ENCODE data around the gene NR2F1-AS1.

NR2F1-AS1 gene

DNA sequence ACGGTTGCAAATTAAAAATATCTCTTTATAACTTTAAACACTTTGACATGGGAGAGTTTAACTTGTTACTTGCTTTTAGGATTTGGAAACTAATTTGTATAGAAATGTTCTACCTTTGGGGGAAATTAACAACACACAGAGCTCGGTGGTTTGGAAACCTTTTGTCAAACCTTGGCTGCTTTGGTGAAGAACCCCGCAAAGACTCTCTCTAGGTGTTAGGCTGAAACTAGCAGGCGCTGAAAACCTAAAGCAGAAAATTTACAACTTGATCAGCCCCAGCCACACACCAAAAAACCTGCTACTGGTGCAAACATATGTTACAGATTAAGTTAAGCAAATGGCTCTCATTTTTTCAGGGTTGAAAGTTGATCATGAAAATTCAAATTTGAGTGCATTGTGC, 27.8 kb upstream of the NR2F1-AS1 start:
- DNase-seq (ENCODE audit: extremely low read depth, low read depth) = no peak
- TF ChIP-seq, protein P1, sequence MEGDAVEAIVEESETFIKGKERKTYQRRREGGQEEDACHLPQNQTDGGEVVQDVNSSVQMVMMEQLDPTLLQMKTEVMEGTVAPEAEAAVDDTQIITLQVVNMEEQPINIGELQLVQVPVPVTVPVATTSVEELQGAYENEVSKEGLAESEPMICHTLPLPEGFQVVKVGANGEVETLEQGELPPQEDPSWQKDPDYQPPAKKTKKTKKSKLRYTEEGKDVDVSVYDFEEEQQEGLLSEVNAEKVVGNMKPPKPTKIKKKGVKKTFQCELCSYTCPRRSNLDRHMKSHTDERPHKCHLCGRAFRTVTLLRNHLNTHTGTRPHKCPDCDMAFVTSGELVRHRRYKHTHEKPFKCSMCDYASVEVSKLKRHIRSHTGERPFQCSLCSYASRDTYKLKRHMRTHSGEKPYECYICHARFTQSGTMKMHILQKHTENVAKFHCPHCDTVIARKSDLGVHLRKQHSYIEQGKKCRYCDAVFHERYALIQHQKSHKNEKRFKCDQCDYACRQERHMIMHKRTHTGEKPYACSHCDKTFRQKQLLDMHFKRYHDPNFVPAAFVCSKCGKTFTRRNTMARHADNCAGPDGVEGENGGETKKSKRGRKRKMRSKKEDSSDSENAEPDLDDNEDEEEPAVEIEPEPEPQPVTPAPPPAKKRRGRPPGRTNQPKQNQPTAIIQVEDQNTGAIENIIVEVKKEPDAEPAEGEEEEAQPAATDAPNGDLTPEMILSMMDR (IDR thresholded peaks at IDR 0.05; ENCODE audit: low read depth, low read length) = no peak

DNA sequence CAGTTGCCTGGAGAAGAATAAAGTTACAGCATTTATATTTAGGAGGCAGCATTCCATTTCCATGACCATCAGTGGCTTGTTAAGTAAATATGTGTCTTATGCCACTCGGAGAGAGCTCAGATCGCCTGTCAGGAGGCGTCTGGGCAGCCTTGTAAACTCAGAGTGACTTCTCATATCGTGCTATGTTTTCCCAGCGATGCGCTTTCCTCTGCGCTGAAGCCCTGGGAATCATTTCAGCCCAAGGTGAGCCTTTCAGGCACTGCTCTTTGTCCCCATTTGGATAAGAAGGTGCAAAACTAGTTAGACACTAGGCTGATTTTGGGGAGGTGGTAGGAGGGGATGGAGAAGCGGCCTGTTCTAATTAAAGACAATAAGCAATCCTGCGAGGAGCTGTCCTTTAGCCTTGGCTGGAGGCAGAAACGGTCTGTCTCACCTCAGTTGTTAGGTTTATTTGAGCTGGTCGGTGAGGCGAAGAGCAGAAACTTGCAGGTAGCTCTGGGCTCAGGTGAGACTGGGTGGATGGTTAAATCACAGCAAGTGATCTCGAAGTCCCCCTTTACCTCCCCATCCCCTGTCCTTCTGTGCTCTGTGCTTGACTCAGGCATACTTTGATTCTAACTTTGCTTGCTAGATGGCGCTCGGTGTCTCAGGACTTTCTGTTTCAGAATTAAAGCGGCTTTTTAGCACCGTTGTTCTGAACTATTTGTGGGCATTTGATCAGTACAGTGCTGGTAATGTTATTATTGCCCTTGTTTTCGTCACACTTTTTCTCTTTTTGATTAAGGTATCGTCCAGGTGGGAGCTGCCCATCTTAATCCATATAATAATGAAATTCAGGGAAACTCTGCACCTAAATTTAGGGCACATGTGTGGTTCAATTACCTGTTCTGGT, 26.6 kb upstream of the NR2F1-AS1 start:
- TF ChIP-seq, protein P1 (IDR thresholded peaks at IDR 0.05; ENCODE audit: low read depth, low read length) = peak; percentile 63
- no peak for DNase-seq (ENCODE audit: extremely low read depth, low read depth)

DNA sequence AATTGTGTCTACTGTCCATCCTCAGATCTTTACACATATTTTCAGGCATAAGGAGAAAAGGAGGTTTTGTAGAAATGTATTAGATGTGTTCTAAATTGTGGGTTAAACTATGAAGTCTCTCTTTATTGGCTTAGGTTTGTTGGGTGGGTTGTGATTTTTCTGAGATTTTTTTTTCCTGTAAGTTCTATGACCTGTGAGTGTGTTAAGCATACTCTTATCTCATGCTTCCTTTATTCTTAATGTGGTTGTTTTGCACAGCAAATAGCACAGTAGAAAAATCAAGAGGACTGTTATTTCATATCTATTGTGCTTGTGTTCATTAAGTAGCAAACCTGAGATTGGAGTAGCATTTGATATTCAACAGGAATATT, 25.3 kb upstream of the NR2F1-AS1 start:
- DNase-seq (ENCODE audit: extremely low read depth, low read depth) = no peak
- TF ChIP-seq, protein P1 (IDR thresholded peaks at IDR 0.05; ENCODE audit: low read depth, low read length) = no peak

DNA sequence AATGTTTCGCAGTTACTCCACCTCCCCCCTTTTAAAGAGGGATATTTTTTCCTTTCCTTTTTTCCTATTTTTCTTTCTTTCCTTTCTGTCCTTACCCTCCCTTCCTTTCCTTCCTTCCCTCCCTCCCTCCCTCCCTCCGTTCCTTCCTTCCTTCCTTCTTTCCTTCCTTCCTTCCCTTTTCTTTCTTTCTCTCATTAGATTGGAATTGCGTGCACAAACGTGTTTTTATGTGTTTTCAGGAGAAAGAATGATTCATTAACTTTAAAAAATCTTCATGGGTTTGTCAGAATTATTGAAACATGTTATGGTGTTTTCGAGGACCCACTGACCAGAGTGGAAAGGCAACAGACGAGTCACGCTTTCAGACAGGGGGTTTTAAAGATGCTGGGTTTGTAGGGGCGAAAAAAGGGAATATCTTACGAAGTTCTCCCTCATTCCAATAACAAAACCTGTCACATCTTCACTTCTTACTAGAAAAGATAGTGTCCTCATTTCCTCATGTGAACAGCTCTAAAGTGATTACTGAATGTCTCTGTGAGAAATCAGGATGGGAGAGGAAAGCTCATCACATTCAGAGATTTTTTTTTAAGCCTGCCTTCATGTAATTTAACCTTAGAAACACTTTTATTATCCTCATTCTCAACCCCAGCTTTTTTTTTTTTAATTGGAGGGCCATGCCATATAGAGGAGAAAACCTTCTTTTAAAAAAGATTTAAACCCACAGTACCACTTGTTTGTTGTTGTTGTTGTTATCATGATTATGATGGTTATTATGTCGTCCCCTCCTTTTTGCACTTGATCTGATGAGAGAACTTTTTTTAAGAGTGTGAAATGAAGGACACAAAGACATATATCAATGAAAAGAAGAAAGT, 23.9 kb upstream of the NR2F1-AS1 start:
- DNase-seq (ENCODE audit: extremely low read depth, low read depth) = no peak
- TF ChIP-seq, protein P1 (IDR thresholded peaks at IDR 0.05; ENCODE audit: low read depth, low read length) = no peak

DNA sequence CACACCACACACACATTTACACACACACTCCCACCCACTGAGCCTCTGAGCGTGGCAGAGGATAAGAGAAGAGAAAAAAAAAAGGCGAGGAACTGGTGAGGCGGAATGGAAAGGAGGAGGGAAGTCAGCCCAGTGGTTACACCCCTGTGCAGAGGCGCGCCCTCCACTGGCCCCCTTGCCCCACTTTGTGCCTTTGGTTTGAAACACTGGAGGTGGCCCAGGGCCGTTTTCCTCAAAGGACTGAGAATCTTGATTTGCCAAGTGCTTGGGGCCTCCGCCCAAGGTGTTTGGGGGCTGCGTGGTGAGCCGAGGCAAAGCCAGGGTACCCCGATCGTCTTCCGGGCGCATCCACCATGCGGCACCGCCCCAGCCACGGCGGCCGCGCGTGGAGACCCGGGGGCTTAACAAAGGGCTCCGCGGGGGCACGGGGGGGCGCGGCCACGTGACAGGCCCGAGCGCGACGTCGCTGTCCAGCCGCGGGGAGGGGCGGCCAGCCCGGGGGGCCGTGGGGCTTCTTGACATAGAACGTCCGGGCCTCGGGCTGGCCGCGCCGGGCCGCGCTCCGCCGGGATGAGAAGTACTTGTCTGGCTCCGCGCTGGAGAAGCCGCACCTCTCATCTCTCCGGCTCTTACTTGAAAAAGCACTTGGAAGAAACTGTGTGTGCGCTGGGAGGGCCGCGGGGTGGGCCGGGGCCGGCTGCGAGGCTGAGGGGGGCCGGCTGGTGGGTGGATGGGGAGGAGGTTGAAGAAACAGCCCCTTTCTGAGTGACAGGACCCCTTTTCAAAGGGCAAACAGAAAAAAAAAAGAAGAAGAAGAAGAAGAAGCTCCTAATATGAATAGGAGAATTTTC, 23.0 kb upstream of the NR2F1-AS1 start:
- TF ChIP-seq, protein P1 (IDR thresholded peaks at IDR 0.05; ENCODE audit: low read depth, low read length) = no peak
- DNase-seq (ENCODE audit: extremely low read depth, low read depth) = no peak

DNA sequence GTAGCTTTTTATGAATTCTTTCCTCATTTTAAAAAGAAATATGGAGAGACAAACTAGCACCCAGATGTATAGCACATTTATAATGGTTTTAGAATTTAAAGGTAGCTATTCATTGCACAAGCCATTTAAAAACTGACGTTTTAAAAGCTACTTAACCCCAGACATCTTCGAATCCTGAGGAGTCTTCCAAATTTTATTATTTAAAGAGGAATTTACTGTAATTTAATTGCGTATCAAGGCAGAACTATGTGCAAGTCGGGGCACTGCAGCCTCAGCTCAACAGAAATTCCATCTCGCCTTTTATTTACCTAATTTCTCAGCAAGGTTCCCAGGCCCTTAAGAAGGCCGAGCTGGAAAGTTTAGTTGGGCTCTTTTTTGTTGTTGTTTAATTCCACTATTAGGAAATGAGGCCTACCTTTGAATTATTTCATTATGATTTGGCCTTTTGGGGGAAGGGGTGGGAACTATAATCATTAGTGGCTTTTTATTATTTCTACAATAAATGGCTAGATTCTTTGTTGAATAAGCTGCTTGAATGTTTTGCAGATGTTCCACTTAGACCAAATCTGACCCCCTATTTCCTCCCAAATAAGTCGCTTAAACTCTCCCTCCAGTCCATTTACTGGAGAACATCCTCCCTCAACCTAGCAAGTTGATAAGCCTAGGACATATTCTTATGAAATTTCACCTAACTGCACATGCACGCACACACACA, 22.2 kb upstream of the NR2F1-AS1 start:
- TF ChIP-seq, protein P1 (IDR thresholded peaks at IDR 0.05; ENCODE audit: low read depth, low read length) = no peak
- DNase-seq (ENCODE audit: extremely low read depth, low read depth) = no peak

Measured in AG09319 (cell line).